HepG2 (cell line): ENCODE results near the gene C19orf73. TPM values are rescaled to one million over a fixed set of nuclear protein-coding genes. Genes with fewer than 3 reads are reported as not detected.

ENCODE experiments used
- HES4 ChIP-seq: sonication (generic); formaldehyde crosslinking; IDR thresholded peaks from 2 replicates; pipeline ENCODE4 v1.9.0; 2021; ENCODE audit warnings: mild to moderate bottlenecking, missing genetic modification reagents, borderline replicate concordance
- IRF9 ChIP-seq: sonication (generic); formaldehyde crosslinking; IDR thresholded peaks from 2 replicates; pipeline ENCODE4 v1.8.0; 2022; ENCODE audit warnings: missing genetic modification reagents, mild to moderate bottlenecking, borderline replicate concordance
- MATR3 ChIP-seq: sonication (generic); formaldehyde crosslinking; IDR thresholded peaks from 2 replicates; pipeline ENCODE4 v1.4.0; 2020; ENCODE audit warnings: missing genetic modification reagents
- MYC ChIP-seq: sonication (generic); formaldehyde crosslinking; IDR thresholded peaks from 2 replicates; pipeline ENCODE4 v1.9.0; 2021; ENCODE audit warnings: missing genetic modification reagents, borderline replicate concordance
- NCOA5 ChIP-seq: sonication (generic); formaldehyde crosslinking; IDR thresholded peaks from 2 replicates; pipeline ENCODE4 v1.4.0; 2020; ENCODE audit warnings: missing genetic modification reagents
- NR2F6 ChIP-seq, 2 experiments: IDR thresholded peaks; 2 replicates each; pipeline ENCODE4 v1.6.1; 2016; ENCODE audit warnings: antibody characterized with exemption in 1 of 2, mild to moderate bottlenecking in 1 of 2
- TARDBP ChIP-seq: sonication (generic); formaldehyde crosslinking; IDR thresholded peaks from 2 replicates; pipeline ENCODE4 v1.8.0; 2022; ENCODE audit warnings: mild to moderate bottlenecking, missing genetic modification reagents
- THAP9 ChIP-seq: sonication (generic); formaldehyde crosslinking; IDR thresholded peaks from 2 replicates; pipeline ENCODE4; 2020; ENCODE audit warnings: missing genetic modification reagents, mild to moderate bottlenecking, borderline replicate concordance
- U2AF1 ChIP-seq: fragments of 200-400 bp; formaldehyde crosslinking; optimal IDR thresholded peaks from 2 replicates; pipeline ENCODE3; 2017; ENCODE audit warnings: mild to moderate bottlenecking, low read depth, low read length
- ZHX1 ChIP-seq: sonication (generic); formaldehyde crosslinking; IDR thresholded peaks from 2 replicates; pipeline ENCODE4 v1.8.1; 2022; ENCODE audit warnings: low read depth, mild to moderate bottlenecking, missing genetic modification reagents
- ZNF17 ChIP-seq: sonication (generic); formaldehyde crosslinking; IDR thresholded peaks from 2 replicates; pipeline ENCODE4 v1.5.0; 2020; ENCODE audit warnings: mild to moderate bottlenecking, missing genetic modification reagents
- ZNF280B ChIP-seq: sonication (generic); formaldehyde crosslinking; IDR thresholded peaks from 2 replicates; pipeline ENCODE4 v1.5.0; 2020; ENCODE audit warnings: missing genetic modification reagents, mild to moderate bottlenecking, borderline replicate concordance
- ZNF512 ChIP-seq: sonication (generic); formaldehyde crosslinking; IDR thresholded peaks from 2 replicates; pipeline ENCODE4 v1.4.0; 2020; ENCODE audit warnings: mild to moderate bottlenecking, missing genetic modification reagents
- ZNF660 ChIP-seq: sonication (generic); formaldehyde crosslinking; IDR thresholded peaks from 2 replicates; pipeline ENCODE4 v1.5.1; 2020; ENCODE audit warnings: mild to moderate bottlenecking, low read depth, missing genetic modification reagents, borderline replicate concordance
- ZNF780A ChIP-seq: sonication (generic); formaldehyde crosslinking; IDR thresholded peaks from 2 replicates; pipeline ENCODE4 v1.8.0; 2022; ENCODE audit warnings: mild to moderate bottlenecking, missing genetic modification reagents, moderate library complexity
- ZNF879 ChIP-seq: sonication (generic); formaldehyde crosslinking; IDR thresholded peaks from 2 replicates; pipeline ENCODE4 v1.8.1; 2023; ENCODE audit warnings: missing genetic modification reagents
- ZSCAN25 ChIP-seq: sonication (generic); formaldehyde crosslinking; IDR thresholded peaks from 2 replicates; pipeline ENCODE4 v1.8.0; 2022; ENCODE audit warnings: mild to moderate bottlenecking, missing genetic modification reagents
- ZSCAN30 ChIP-seq: sonication (generic); formaldehyde crosslinking; IDR thresholded peaks from 2 replicates; pipeline ENCODE4 v1.5.0; 2020; ENCODE audit warnings: mild to moderate bottlenecking, missing genetic modification reagents
- polyA plus RNA-seq, 8 experiments: library from polyadenylated mRNA; depleted of rRNA in 3 of 8; stranded (reverse) in 7 of 8; unstranded in 1 of 8; fragments of >200 nt; fragmentation: Illumina TruSeq in 4 of 8; extraction: Trizol in 4 of 8; gene quantifications; 2 replicates each; pipeline versions ENCODE4 v1.2.1 to v1.2.3, GENCODE V29; 2011 to 2016; ENCODE audit warnings: low read depth in 4 of 8, missing spikeins in 1 of 8, mixed read lengths in 1 of 8; ENCODE audit not compliant: insufficient read depth in 1 of 8
- total RNA-seq, 5 experiments: library from RNA; depleted of rRNA; stranded (reverse); fragments of >200 nt; fragmentation: Illumina TruSeq; extraction: Trizol; gene quantifications; 2 replicates each; pipeline ENCODE4 v1.2.3, GENCODE V29; 2016; ENCODE audit warnings: low read depth in 1 of 5

C19orf73 gene
- total and polyA plus RNA-seq, 2 of the 13 experiments (the other 11 are each of a cell fraction or from before 2014, with no cell fraction given) = 1.4 to 1.5 TPM

GRCh38 chr19:49117677-49118564 lies 1.0 kb downstream of the C19orf73 start (continued):
- no peak for TF ChIP-seq IRF9
- TF ChIP-seq ZSCAN25 (CRISPR knock-in tag) = no peak
- TF ChIP-seq ZNF780A (CRISPR knock-in tag) = no peak
- no peak for TF ChIP-seq U2AF1
- TF ChIP-seq TARDBP (CRISPR knock-in tag) = no peak
- no peak for TF ChIP-seq THAP9 (CRISPR knock-in tag)
- no peak for TF ChIP-seq MYC
- TF ChIP-seq HES4 (CRISPR knock-in tag) = no peak
- TF ChIP-seq ZNF280B (CRISPR knock-in tag) = no peak
- no peak for TF ChIP-seq ZNF512 (CRISPR knock-in tag)
- TF ChIP-seq ZSCAN30 (CRISPR knock-in tag) = no peak
- no peak for TF ChIP-seq ZHX1 (CRISPR knock-in tag)
- no peak for TF ChIP-seq ZNF660 (CRISPR knock-in tag)
- peak; percentile 55; the same call in 1 of the 2 replicates for TF ChIP-seq NR2F6 (IDR thresholded peaks at IDR 0.05)
- peak; percentile 5; the same call in 1 of the 2 replicates for TF ChIP-seq NR2F6 (CRISPR knock-in tag; IDR thresholded peaks at IDR 0.05)
- TF ChIP-seq NCOA5 (CRISPR knock-in tag) = no peak
- no peak for TF ChIP-seq ZNF17 (CRISPR knock-in tag)
- no peak for TF ChIP-seq MATR3 (CRISPR knock-in tag)
- no peak for TF ChIP-seq ZNF879
